Suppressor macrophage treated with lipopolysaccharide for 1 hour (primary cell): ENCODE data around the gene PLEKHO2.

ENCODE experiments used
- DNase-seq, 3 donors: peaks; one replicate each; pipeline ENCODE4 v3.0.0-alpha.2; 2020 to 2022

The PLEKHO2 gene

DNA sequence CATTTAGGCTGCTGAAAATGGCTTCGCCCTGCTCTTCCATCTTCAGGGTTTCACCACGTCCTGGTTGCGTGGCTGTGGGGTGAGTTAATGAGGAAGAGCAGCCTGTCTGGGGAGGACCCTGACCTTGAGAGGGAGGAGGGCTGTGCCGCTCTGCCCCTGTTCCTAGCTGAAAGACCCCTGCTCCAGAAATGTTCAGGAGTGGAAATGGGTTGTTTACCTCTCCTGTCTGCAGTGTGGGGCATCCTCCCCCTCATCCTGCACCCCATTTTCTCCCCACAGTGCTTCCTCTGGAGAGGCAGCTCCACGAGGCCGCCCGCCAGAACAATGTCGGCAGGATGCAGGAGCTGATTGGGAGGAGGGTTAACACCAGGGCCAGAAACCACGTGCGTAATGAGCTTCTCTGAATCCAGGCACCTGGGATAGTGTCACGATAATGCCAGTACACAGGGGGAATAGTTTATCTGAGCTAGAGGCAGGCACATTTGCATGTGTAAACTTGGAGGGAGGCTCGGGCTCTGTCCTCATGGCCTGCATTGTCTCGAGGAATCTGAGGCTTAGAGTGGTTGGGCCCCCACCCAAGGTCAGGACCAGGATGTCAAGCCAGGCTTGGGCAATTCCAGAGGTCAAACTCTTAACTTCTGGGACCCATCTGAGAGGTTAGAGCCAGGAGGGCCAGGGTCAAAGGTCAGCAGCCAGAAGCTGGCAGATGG is 74.0 kb downstream of the PLEKHO2 start:
- no peak for DNase-seq

DNA sequence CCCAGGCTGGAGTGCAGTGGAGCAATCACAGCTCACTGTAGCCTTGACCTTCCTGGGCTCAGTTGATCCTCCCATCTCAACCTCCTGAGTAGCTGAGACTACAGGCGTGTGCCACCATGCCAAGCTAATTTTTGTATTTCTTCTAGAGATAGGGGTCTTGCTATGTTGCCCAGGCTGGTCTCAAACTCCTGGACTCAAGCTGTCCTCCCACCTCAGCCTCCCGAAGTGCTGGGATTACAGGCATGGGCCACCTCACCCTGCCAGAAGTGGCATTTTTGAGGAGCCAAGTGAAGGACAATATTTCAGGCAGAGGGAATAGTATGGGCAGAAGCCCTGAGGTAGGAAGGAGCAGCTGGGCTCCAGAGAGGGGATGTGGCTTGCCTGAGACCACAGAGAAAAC is 74.7 kb downstream of the PLEKHO2 start:
- DNase-seq, result no peak

DNA sequence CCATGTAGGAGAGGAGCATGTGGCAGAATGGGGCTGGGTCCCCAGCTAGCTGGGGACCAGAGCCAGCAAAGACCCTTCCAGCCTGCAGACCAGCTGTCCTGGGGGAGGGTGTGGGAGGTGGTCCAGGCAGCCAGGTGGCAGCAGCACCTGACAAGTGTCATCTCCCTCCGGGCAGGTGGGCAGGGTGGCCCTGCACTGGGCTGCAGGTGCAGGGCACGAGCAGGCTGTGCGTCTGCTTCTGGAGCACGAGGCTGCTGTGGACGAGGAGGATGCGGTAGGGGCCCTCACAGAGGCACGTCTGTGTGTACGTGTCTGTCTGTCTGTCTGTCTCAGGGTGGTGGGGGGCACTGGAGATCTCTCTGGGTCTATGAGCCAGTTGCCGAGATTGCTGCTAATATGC is 75.5 kb downstream of the PLEKHO2 start:
- no peak for DNase-seq
